Fibroblast of pulmonary artery (primary cell): ENCODE results near the gene SHISA6.
"Not testable (repeated sequence)": the region's sequence is repeated elsewhere in the genome, so short reads cannot be mapped to it uniquely, and the experiment has no call there.

Source experiments
- DNase-seq: peaks from one replicate; pipeline ENCODE4 v3.0.0-alpha.2; 2010; ENCODE audit warnings: low read depth
- H3K4me3 ChIP-seq: replicated peaks from 2 replicates; pipeline ENCODE4 v1.5.1; 2011; ENCODE audit warnings: low read depth, mild to moderate bottlenecking, control low read depth, low read length, moderate library complexity
- TF ChIP-seq, protein P1 (sequence below): IDR thresholded peaks from 2 replicates; pipeline ENCODE4 v1.5.1; 2011; ENCODE audit warnings: mild to moderate bottlenecking, control low read depth, low read length, inconsistent platforms; ENCODE audit errors: missing control alignments

SHISA6 gene

DNA sequence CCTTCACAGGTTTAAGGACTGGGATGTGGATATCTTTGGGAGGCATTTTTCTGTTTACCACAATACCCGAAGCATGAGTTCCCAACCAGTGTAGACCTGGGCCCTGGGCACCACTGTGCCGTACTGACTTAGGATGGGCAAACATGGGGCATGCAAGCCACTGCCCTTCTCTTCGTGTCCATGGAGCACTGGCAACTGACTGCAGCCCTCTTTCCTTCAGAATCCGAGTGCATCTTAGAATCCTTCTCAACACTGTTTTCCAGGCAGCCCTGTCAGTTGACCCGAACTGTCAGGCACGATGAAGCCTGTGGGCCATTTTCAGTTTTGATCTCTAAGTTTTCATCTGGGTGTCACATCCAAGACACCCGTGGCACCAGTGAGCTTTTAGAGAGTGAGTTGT lies 59.2 kb downstream of the SHISA6 start:
- H3K4me3 ChIP-seq: no peak overlapping the region
- TF ChIP-seq, protein P1, sequence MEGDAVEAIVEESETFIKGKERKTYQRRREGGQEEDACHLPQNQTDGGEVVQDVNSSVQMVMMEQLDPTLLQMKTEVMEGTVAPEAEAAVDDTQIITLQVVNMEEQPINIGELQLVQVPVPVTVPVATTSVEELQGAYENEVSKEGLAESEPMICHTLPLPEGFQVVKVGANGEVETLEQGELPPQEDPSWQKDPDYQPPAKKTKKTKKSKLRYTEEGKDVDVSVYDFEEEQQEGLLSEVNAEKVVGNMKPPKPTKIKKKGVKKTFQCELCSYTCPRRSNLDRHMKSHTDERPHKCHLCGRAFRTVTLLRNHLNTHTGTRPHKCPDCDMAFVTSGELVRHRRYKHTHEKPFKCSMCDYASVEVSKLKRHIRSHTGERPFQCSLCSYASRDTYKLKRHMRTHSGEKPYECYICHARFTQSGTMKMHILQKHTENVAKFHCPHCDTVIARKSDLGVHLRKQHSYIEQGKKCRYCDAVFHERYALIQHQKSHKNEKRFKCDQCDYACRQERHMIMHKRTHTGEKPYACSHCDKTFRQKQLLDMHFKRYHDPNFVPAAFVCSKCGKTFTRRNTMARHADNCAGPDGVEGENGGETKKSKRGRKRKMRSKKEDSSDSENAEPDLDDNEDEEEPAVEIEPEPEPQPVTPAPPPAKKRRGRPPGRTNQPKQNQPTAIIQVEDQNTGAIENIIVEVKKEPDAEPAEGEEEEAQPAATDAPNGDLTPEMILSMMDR: no peak
- DNase-seq: no peak

DNA sequence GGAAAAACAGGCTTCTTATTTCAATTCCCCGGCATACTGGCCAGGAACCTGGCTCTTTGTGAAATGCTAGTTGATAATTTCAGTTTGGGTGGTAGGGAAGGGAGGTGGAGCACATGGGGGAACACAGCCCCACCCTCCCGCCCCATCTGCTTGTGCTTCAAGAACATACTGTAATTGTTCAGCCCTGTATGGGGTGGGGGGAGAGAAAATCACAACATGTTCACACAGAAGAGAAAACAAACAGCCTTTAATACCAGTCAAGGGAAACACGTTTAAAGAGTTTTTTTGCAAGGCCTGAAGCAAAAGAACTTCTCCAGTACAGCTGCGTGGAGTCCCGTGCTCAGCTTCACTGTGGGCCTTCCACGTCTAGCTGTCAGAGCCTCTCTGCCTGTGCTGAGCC lies 59.7 kb downstream of the SHISA6 start:
- no peak for DNase-seq
- no peak overlapping the region for H3K4me3 ChIP-seq
- TF ChIP-seq, protein P1: no peak

DNA sequence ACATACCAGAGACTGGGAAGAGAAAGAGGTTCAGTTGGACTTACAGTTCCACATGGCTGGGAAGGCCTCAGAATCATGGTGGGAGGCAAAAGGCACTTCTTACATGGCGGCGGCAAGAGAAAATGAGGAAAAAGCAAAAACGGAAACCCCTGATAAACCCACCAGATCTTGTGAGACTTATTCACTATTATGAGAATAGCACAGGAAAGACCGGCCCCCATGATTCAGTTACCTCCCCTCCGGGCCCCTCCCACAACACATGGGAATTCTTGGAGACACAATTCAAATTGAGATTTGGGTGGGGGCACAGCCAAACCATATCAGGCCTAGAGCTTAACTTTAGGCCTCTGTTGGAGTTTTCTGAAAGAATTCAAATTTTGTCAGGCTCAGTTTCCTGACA lies 60.9 kb downstream of the SHISA6 start:
- DNase-seq, H3K4me3 ChIP-seq: not testable (repeated sequence)

DNA sequence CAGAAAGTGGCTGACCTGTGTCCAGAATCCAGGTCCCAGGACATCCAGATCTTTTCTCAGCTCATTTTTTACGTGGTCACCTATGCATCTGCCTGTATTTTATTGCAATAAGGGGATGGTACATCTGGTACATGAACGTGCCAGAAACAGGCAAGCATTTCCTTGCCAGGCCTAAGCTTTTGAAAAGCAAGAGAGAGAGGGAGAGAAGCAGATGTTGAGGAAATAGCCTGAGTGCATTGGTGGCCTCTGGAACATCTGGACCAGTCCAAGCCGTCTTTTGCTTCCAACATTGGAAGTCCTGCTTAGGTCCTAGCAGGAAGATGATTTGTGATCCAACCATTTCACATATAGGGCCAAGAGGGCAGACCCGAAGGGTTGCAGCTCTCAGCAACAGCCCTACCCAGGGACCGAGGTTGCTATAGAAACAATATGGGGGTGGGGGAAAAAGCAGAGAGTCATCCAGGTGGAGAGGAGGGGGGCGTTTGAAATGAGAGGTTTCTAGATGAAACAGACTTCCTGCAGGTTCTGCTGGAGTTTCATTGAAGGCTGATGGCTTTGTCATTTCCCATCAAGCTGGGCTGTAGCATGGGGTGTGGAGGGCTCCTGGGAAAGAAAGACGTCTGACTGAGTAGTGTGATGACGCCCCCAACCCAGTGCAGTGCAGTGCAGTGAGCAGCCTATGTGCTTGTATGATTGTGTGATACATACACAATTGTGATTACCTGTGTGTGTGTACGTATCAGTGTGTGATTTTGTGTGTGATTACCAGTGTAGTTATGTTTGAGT lies 61.6 kb downstream of the SHISA6 start:
- no peak overlapping the region for H3K4me3 ChIP-seq
- no peak for DNase-seq
- TF ChIP-seq, protein P1: no peak

DNA sequence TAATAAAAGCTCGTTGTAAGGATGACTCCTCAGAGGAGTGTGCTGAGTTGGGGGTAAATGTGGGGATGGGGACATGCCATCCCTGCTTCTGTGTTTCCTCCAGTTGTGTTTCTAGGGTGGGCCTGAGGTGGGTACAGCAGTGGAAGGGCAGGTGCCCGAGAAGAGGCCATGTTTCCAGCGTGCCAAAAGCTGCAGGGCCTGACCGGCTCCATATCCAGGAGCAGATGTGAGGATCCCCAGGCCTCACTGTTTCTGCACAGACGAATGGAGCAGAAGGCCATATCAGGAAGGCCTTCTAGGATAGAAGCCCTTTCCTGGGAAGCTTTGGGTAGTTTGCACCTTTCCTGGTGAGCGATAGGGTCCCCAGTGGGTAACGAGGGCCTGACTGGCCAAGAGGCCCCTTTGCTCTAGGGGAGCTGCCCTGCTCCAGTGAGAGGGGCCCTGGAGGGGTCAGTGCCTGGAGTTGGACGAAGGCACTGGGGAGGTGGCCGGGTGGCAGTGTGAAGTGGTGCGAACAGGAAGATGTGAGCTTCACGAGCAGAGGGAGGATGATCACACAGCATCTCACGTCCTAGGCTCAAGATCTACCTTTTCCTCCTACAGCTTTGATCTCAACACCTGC lies 62.9 kb downstream of the SHISA6 start:
- no peak overlapping the region for H3K4me3 ChIP-seq
- no peak for DNase-seq
- TF ChIP-seq, protein P1: no peak

DNA sequence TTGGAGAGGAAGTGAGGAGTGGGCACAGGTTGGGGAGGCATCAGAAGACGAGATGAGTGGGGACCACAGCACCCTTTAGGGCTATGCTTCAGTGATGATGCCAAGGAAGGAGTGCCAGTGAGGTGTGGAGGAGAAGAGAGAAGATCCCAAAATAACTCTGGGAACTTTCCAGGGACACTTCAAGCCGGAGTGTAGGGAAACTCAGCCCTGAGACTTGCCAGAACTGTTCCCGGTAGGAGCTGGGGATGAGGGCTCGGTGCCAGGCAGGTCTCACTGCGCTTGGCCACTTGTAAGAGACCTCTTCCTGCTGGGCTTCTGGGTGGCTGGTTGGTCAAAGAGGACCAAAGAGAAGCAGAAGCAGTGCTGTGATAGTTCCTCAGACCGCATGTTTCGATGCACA lies 63.6 kb downstream of the SHISA6 start:
- no peak for DNase-seq
- H3K4me3 ChIP-seq: no peak overlapping the region
- TF ChIP-seq, protein P1: no peak

DNA sequence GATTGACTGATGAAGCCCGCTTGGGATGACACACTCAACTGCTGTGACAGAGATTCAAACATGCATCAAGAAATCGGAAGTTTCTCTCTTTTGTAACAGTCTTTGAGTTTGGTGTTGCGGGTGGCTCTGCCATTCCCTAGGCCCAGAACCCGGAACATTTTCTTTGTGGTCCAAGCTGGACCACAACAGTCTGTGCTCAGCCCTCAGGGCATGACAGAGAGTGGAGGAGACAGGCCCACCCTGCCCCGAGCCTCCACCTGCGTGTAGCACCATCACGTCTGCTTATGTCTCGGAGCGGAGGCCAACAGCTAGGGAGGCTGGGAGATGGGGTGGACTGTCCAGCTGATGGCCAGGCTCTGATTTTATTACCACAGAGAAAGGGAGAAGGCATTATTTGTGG lies 64.5 kb downstream of the SHISA6 start:
- no peak for DNase-seq
- TF ChIP-seq, protein P1: no peak
- no peak overlapping the region for H3K4me3 ChIP-seq
